Suppressor macrophage treated with lipopolysaccharide for 4 hours (primary cell): Measurements from ENCODE around the gene TEX29.

ENCODE experiments used
- DNase-seq: peaks from one replicate; pipeline ENCODE4 v3.0.0-alpha.2; 2020

The TEX29 gene

GRCh38 chr13:111323549-111323948, 3.1 kb downstream of the TEX29 start:
- no peak for DNase-seq

GRCh38 chr13:111323950-111324651, 3.7 kb downstream of the TEX29 start:
- no peak for DNase-seq

GRCh38 chr13:111324736-111325135, 4.3 kb downstream of the TEX29 start:
- no peak for DNase-seq

GRCh38 chr13:111325146-111325890, 4.9 kb downstream of the TEX29 start:
- DNase-seq: no peak

GRCh38 chr13:111325941-111326620, 5.6 kb downstream of the TEX29 start:
- DNase-seq: no peak

- DNase-seq: no peak
Observed at GRCh38 chr13:111326621-111326965, 6.2 kb downstream of the TEX29 start.

GRCh38 chr13:111326981-111327642, 6.7 kb downstream of the TEX29 start:
- no peak for DNase-seq

- DNase-seq: no peak
Observed at GRCh38 chr13:111327730-111328573, 7.5 kb downstream of the TEX29 start.

GRCh38 chr13:111328574-111329410, 8.3 kb downstream of the TEX29 start:
- no peak for DNase-seq

GRCh38 chr13:111329641-111330040, 9.2 kb downstream of the TEX29 start:
- no peak for DNase-seq

GRCh38 chr13:111330066-111330610, 9.7 kb downstream of the TEX29 start:
- no peak for DNase-seq

- no peak for DNase-seq
Observed at GRCh38 chr13:111335298-111335697, 14.9 kb downstream of the TEX29 start.

GRCh38 chr13:111336666-111337065, 16.2 kb downstream of the TEX29 start:
- no peak for DNase-seq

- DNase-seq: no peak
Observed at GRCh38 chr13:111337206-111337605, 16.8 kb downstream of the TEX29 start.

GRCh38 chr13:111337741-111338140, 17.3 kb downstream of the TEX29 start:
- DNase-seq: no peak

GRCh38 chr13:111338841-111339240, 18.4 kb downstream of the TEX29 start:
- DNase-seq: no peak

- DNase-seq: no peak
Observed at GRCh38 chr13:111339366-111340143, 19.1 kb downstream of the TEX29 start.

- DNase-seq: no peak
Observed at GRCh38 chr13:111341886-111342285, 21.4 kb downstream of the TEX29 start.

- no peak for DNase-seq
Observed at GRCh38 chr13:111342721-111343120, 22.3 kb downstream of the TEX29 start.

GRCh38 chr13:111343186-111343805, 22.9 kb downstream of the TEX29 start:
- DNase-seq: no peak
